ENCODE measurements around the gene MT1F.
"Not testable (repeated sequence)": the region's sequence is repeated elsewhere in the genome, so short reads cannot be mapped to it uniquely, and the experiment has no call there.

Gene MT1F

GRCh38 chr16:56657555-56658326 lies at the start of gene MT1F:
MT1F (plus strand) TSS chr16:56657959; CDS start chr16:56658059, 100 bp downstream.
- peak; percentile 84 for DNase-seq

GRCh38 chr16:56608043-56608875 lies 49.5 kb upstream of the MT1F start, which contains the start of gene MT2A:
MT2A (plus strand) TSS chr16:56608584; CDS start chr16:56608656, 72 bp downstream.
- DNase-seq, result peak; percentile 91

GRCh38 chr16:56608876-56609462 lies 48.8 kb upstream of the MT1F start:
- DNase-seq, result no peak

- no peak for DNase-seq
Observed at GRCh38 chr16:56609463-56609921, 48.3 kb upstream of the MT1F start.

- DNase-seq, result no peak
Observed at GRCh38 chr16:56610017-56610608, 47.6 kb upstream of the MT1F start.

- DNase-seq, result no peak
Observed at GRCh38 chr16:56610609-56611111, 47.1 kb upstream of the MT1F start.

GRCh38 chr16:56611281-56611833 lies 46.4 kb upstream of the MT1F start:
- DNase-seq, result no peak

- no peak for DNase-seq
Observed at GRCh38 chr16:56613706-56614105, 44.1 kb upstream of the MT1F start.

DNA sequence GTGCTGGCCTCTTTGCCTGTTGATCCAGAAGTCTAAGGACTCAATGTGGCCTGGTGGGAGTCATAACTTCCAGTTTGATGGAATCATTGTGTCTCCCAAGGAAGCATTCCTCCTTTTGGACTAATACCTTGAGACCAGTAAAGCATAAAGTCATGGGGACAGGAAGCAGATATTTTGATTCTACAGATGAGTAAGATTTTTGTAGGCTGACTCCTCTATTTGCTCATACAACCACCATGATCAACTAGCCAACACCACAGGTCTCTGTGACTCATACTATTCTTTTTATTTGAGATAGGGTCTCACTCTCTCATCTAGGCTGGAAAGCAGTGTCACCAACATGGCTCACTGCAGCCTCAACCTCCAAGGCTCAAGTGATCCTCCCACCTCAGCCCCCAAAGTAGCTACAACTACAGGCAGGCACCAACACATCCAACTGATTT lies 43.2 kb upstream of the MT1F start:
- no peak for DNase-seq

GRCh38 chr16:56615353-56615752 lies 42.4 kb upstream of the MT1F start:
- no peak for DNase-seq

DNA sequence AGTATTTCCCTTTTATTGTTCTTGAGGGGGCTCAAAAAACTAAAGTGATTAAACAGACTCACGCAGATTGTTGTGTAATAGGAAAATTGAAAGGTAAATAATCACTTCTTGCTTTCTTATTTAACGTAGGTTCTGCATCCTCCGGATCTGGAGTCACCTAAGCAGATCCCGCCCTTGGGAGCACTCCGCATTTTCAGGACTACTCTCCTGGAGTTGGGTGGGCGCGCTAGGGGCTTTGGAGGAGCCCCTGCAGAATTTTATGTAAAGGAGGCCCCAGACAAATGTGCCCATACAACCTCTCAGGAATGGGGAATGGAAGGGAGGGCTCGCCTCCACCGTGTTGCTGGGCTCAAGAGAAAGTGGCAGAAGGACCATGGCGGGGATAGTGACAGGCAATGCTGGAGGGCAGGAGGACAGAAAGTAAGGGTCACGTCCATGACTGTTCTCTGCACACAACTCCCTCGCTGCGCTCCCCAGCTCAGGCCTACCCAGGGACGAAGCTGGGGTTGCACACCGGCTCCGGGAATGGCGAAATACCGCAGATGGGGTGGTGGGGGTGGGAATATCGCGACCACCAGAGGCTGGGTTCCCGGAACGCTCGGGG lies 41.0 kb upstream of the MT1F start:
- no peak for DNase-seq

DNA sequence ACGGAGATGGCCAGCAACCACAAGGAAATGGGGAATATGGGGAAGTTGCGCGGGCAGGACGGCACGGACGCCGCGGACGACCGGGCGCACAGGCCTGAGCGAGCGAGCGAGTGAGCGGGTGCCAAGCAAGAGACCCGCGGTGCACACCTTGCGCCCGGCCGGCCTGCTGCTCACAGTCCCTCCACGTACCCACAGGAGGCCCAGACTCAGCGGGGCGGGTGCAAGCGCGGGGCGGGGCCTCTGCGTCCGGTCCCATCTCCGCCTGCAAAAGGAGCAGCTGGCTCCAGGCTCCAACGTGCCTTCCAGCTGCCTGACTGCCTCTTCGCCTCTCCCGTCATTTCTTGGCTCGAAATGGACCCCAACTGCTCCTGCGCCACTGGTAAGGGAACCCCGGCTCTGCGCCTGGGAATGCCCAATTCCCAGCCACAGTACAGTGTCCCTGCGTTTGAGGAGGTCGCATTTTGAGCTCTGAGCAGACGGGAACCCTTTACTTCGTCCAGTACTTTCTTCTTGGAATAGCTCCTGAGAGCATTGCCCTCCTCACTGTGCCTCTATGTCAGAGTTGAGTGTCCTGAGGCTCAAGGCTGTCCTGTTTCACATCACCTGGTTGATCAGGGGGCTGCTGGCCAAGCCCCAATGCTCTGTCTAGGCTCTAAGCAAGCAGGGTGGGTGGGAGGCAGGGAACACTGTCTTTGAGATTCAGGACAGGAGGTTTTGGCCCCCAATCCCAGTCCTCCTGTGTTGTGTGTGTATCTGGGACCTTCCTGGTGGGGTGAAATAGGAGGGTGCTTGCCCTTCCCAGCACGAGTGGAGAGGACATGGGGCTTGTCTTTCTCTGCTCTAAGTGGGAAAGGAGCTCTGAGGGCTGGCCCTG lies 40.3 kb upstream of the MT1F start:
- DNase-seq, result no peak

DNA sequence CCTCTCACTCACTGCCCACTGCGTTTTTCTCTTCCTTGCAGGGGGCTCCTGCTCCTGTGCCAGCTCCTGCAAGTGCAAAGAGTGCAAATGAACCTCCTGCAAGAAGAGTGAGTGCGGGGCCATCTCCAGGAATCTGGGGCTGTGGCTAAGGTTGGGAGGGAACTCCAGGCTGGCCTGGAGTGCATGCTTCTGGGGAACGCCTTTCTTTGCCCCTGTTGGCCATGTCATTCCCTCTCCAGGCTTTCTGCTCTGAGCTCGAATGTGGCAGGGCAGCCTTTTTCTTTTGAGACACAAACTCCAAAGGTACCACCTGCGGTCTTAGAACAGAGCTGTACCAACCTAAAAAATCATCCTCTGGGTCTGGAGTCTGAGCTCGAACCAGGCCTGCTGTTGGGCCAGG lies 39.6 kb upstream of the MT1F start:
- DNase-seq, result no peak

- no peak for DNase-seq
Observed at GRCh38 chr16:56620339-56620897, 37.3 kb upstream of the MT1F start.

GRCh38 chr16:56621665-56622445 lies 35.9 kb upstream of the MT1F start:
- not testable (repeated sequence) for DNase-seq

DNA sequence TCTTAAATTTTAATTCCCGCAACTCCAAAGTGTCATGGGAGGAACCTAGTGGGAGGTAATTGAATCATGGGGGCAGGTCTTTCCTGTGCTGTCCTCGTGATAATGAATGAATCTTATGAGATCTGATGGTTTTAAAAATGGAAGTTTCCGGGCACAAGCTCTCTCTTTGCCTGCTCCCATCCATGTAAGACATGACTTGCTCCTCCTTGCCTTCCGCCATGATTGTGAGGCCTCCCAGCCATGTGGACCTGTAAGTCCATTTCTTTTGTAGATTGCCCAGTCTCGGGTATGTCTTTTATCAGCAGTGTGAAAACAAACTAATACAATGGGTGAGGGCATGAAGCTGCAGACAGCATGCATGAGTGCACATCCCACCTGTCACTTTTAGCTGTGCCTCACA lies 34.6 kb upstream of the MT1F start:
- not testable (repeated sequence) for DNase-seq

DNA sequence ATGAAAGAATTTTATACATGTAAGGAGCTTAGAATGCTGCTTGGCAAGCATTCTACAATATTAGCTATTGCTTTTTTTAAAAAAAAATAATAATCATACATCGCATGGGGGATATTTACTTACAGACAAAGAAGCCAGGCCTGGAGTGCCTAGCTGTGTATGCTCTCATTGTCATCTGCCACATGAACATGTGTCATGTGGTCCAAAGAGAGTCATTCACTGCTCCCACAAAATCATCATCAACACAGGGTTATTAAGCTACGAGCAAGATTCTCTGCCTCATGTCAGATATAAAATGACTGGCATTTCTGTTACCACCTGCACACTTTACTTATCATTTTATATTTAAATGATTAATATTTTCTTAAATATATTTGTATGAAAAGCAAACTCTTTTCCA lies 34.1 kb upstream of the MT1F start:
- no peak for DNase-seq

GRCh38 chr16:56625140-56625942 lies 32.4 kb upstream of the MT1F start, which contains the start of gene MT1E:
MT1E (plus strand) TSS chr16:56625781; CDS start chr16:56625852, 71 bp downstream.
- DNase-seq, result peak; percentile 34
